ENCODE results near the gene FCRL6. TPM values are rescaled to one million over a fixed set of nuclear protein-coding genes. Genes with fewer than 3 reads are reported as not detected.

The FCRL6 gene
- total RNA-seq, 4 donors from 2014 or later = 0.45 TPM; not detected in 3

DNA sequence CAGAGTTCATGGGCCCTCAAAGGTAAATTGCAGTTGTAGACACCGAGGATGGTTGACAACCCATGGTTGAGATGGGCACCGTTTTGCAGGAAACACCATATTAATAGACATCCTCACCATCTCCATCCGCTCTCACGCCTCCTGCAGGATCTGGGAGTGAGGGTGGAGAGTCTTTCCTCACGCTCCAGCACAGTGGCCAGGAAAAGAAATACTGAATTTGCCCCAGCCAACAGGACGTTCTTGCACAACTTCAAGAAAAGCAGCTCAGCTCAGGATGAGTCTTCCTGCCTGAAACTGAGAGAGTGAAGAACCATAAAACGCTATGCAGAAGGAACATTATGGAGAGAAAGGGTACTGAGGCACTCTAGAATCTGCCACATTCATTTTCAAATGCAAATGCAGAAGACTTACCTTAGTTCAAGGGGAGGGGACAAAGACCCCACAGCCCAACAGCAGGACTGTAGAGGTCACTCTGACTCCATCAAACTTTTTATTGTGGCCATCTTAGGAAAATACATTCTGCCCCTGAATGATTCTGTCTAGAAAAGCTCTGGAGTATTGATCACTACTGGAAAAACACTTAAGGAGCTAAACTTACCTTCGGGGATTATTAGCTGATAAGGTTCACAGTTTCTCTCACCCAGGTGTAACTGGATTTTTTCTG lies 33.8 kb downstream of the FCRL6 start:
- intact Hi-C loops (cut with DNase I) = no loop called here

DNA sequence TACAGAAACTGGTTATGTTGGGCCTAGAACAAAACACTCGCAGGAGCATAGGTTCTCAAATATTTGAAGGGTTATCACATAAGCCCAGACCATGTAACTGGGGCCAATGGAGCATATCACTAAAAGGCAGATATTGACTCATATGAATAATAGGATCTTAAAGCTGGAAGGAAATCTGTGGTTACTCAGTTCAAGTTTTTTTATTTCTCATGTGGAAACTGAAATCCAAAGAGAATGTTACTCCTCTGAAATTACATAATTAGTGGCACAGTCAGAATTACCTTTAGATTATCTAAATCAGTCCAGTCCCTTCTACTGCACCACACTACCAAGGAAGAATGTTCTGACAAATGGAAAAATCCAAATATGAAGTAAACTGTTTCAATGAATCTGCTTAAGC lies 36.6 kb downstream of the FCRL6 start:
- H3K27me3 ChIP-seq = no peaks in the 10 kb centered on the region
- H3K4me1 ChIP-seq = no peaks in the 10 kb centered on the region
- H3K4me3 ChIP-seq = no peak overlapping the region
- WGBS = 96% methylated on average over 1 of the region's 1 CpG
- DNase-seq (ENCODE audit: extremely low spot score) = no peak
- no peak for TF ChIP-seq POLR2A (IDR thresholded peaks at IDR 0.05; ENCODE audit: low read depth)
- no peak for TF ChIP-seq POLR2AphosphoS5 (IDR thresholded peaks at IDR 0.05)
- TF ChIP-seq, protein P1, sequence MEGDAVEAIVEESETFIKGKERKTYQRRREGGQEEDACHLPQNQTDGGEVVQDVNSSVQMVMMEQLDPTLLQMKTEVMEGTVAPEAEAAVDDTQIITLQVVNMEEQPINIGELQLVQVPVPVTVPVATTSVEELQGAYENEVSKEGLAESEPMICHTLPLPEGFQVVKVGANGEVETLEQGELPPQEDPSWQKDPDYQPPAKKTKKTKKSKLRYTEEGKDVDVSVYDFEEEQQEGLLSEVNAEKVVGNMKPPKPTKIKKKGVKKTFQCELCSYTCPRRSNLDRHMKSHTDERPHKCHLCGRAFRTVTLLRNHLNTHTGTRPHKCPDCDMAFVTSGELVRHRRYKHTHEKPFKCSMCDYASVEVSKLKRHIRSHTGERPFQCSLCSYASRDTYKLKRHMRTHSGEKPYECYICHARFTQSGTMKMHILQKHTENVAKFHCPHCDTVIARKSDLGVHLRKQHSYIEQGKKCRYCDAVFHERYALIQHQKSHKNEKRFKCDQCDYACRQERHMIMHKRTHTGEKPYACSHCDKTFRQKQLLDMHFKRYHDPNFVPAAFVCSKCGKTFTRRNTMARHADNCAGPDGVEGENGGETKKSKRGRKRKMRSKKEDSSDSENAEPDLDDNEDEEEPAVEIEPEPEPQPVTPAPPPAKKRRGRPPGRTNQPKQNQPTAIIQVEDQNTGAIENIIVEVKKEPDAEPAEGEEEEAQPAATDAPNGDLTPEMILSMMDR (IDR thresholded peaks at IDR 0.05) = no peak
- TF ChIP-seq EP300 (IDR thresholded peaks at IDR 0.05) = no peak
- H3K36me3 ChIP-seq = peaks cover 0 to 63% (median 19%) of the 10 kb centered on the region in 4 donors
- intact Hi-C loops (cut with DNase I) = no loop called here
- no peak overlapping the region for H3K27ac ChIP-seq (replicated peaks in 1 of 4)
- H3K9me3 ChIP-seq = no peaks in the 10 kb centered on the region

More for the DNA sequence above, 33.8 kb downstream of the FCRL6 start:
- Histone ChIP-seq H3K9me3 (no peaks in the 10 kb centered on the region), H3K36me3 (peaks cover 0 to 62% (median 14%) of the 10 kb centered on the region in 4 donors), H3K4me3 (no peak overlapping the region), H3K4me1 (no peaks in the 10 kb centered on the region), H3K27me3 (no peaks in the 10 kb centered on the region), H3K27ac (replicated peaks in 1 of 4) (no peak overlapping the region)
- DNase-seq (ENCODE audit: extremely low spot score) = no peak
- TF ChIP-seq POLR2A (IDR thresholded peaks at IDR 0.05; ENCODE audit: low read depth) (no peak), POLR2AphosphoS5 (IDR thresholded peaks at IDR 0.05) (no peak), EP300 (IDR thresholded peaks at IDR 0.05) (no peak)
- TF ChIP-seq, protein P1 (IDR thresholded peaks at IDR 0.05) = peak in 1 of 3 experiments; percentile 14
- WGBS = 80% methylated on average over 8 of the region's 8 CpGs

DNA sequence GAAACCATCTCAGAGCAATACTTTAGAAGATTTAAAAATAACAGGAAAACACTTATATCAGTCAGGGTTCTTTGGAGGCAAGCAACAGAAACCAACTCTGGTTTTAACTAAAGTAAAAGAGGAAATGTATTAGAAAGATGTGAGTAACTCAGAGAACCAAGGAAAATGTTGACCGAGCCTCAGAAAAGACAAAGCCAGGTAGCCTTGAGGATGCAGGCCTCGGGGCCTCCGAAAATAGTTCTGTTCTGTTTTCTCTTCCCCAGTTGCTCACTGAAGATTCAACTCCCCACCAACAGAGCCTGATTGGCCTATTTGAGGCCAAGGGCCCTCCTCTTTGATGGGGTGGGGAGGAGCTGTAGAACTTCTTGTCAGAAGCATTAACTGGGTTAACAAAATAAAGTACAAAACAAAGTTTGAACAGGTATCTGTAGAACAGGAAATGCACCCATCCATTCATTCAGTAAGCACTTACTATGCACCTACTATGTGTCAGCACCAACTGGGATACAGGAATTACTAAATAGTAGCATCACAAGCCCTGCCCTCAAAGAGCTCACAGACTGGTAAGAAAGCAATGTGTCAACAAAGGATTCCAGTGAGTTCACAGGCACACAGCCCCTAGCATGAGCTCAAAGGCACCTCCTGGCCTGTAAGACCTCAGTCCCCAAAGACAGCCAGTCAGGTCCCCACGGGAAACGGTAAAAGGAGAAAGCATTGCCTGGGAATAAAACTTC lies 37.1 kb downstream of the FCRL6 start:
- H3K36me3 ChIP-seq = peaks cover 0 to 59% (median 19%) of the 10 kb centered on the region in 4 donors
- no peaks in the 10 kb centered on the region for H3K27me3 ChIP-seq
- no peak for DNase-seq (ENCODE audit: extremely low spot score)
- TF ChIP-seq, protein P1 (IDR thresholded peaks at IDR 0.05) = no peak
- H3K4me3 ChIP-seq = no peak overlapping the region
- intact Hi-C loops (cut with DNase I) = no loop called here
- no peak overlapping the region for H3K27ac ChIP-seq (replicated peaks in 1 of 4)
- H3K9me3 ChIP-seq = no peaks in the 10 kb centered on the region
- 93% methylated on average over 5 of the region's 5 CpGs for WGBS
- H3K4me1 ChIP-seq = no peaks in the 10 kb centered on the region

DNA sequence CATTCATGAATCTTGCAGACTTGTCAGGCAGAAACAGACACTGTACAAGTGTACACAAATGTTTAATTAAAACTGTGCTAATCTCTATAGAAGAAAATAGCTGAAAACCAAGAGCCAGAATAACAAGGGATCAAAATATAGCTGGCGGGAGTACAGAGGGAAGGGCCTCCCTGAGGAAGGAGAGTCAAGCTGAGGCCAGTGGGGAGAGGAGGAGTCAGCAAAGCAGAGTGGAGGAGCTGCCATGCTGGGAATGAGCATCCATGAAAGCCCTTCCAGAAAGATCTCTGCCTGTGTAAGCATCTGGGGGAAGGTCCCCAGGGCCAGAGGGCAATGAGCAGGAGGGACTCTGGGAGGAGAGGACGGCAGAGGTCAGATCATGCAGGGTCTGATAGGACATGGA lies 39.6 kb downstream of the FCRL6 start:
- no peak overlapping the region for H3K4me3 ChIP-seq
- H3K36me3 ChIP-seq = peaks cover 0 to 39% (median 16%) of the 10 kb centered on the region in 4 donors
- H3K4me1 ChIP-seq = no peaks in the 10 kb centered on the region
- TF ChIP-seq, protein P1 (IDR thresholded peaks at IDR 0.05) = no peak
- H3K27me3 ChIP-seq = no peaks in the 10 kb centered on the region
- intact Hi-C loops (cut with DNase I) = no loop called here
- DNase-seq (ENCODE audit: extremely low spot score) = no peak
- no peak overlapping the region for H3K27ac ChIP-seq (replicated peaks in 1 of 4)
- no peaks in the 10 kb centered on the region for H3K9me3 ChIP-seq
- WGBS = 84% methylated on average over 2 of the region's 2 CpGs
